Body of pancreas (tissue), 4 donors: ENCODE data around the gene LRRC49.
"Not testable (repeated sequence)": the region's sequence is repeated elsewhere in the genome, so short reads cannot be mapped to it uniquely, and the experiment has no call there.

Source experiments
- CTCF ChIP-seq, 7 experiments: fragments of 450-650 bp in 4 of 7; fragments of 200-600 bp in 3 of 7; sonication (generic) in 3 of 7; IDR thresholded peaks; one replicate each; pipeline ENCODE4 v1.5.1; 2016 to 2019; ENCODE audit warnings: antibody characterized with exemption in 7 of 7
- POLR2A ChIP-seq, 3 donors: fragments of 450-650 bp; IDR thresholded peaks; one replicate each; pipeline ENCODE4 v1.6.1; 2016; ENCODE audit warnings: antibody characterized with exemption in 3 of 3, mild to moderate bottlenecking in 2 of 3

- not testable (repeated sequence) for TF ChIP-seq CTCF, POLR2A (IDR thresholded peaks at IDR 0.05)
These were observed 153.5 kb downstream of the LRRC49 start for GRCh38 chr15:71046146-71046545.
